Stimulated activated CD8-positive, alpha-beta memory T cell treated with anti-CD3 and anti-CD28 coated beads, Interleukin-12 subunit alpha, Interleukin-12 subunit beta, amount 100 ng/mL, for 24 hours (primary cell): ENCODE data around the gene PPM1K.

Source experiments
- DNase-seq: peaks from one replicate; pipeline ENCODE4 v3.0.0-alpha.2; 2020; ENCODE audit errors: extremely low read depth

The PPM1K gene

DNA sequence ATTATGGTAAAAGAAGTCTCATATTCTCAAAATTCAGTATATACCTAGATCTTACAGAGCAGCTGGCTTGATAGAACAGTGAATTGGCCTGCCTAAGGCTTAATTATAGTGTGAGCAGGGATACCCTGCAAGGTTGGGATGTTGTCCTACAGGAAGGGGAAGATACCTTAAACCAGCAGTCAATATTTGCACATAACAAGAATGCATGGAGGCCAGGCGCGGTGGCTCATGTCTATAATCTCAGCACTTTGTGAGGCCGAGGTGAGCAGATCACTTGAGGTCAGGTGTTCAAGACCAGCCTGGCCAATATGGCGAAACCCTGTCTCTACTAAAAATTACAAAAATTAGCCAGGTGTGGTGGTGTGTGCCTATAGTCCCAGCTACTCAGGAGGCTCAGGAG lies 67.2 kb downstream of the PPM1K start:
- no peak for DNase-seq

DNA sequence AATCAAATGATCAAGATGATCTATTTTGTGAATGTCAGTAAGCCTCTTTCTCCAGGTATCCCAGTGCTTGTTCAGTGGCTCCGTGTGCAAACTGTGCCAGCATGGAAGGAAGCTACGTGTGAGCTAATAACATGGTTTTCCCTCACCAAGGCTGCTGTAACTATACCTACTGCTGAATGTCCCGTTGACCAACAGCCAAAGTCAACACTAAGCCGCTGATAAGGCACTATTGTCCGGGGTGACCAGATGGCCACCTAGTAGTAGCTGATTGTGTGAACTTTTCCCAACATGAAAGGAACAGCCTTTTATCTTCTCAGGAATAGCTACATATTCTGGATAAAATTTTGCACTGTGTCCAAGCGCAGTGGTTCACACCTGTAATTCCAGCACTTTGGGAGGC lies 68.0 kb downstream of the PPM1K start:
- DNase-seq = no peak

DNA sequence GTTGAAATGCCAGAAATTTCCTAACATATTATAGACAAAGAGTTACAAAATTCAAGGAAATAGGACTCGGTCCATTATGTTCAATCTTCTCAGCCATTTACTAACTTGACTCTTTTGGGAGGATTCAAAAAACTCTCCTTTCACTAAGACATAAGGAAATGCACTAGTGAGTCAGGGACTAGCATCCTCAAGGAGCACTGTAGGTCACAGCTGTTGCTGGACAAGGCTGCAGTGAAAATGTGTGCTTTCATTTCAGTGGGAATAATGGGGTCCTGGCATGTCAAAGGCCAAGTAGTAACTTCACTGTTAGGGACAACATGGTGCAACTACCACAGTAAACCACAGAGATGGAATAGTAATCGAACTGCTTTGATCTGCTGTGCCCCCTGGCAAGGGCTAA lies 69.0 kb downstream of the PPM1K start:
- no peak for DNase-seq

DNA sequence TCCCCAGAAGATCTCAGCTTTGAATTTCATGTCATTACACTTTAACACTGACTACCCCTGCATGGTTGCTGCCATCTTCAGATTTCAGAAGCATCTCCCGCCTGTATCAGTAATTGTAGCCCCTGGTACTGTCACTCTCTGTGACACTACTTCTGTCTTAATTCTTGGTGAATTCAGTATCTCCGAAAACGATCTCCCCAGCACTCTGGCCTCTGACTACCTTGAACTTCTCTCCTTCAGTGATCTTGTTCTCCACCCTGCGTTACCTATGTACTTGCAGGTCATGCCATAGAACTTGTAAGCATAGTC lies 72.2 kb downstream of the PPM1K start:
- DNase-seq = no peak

DNA sequence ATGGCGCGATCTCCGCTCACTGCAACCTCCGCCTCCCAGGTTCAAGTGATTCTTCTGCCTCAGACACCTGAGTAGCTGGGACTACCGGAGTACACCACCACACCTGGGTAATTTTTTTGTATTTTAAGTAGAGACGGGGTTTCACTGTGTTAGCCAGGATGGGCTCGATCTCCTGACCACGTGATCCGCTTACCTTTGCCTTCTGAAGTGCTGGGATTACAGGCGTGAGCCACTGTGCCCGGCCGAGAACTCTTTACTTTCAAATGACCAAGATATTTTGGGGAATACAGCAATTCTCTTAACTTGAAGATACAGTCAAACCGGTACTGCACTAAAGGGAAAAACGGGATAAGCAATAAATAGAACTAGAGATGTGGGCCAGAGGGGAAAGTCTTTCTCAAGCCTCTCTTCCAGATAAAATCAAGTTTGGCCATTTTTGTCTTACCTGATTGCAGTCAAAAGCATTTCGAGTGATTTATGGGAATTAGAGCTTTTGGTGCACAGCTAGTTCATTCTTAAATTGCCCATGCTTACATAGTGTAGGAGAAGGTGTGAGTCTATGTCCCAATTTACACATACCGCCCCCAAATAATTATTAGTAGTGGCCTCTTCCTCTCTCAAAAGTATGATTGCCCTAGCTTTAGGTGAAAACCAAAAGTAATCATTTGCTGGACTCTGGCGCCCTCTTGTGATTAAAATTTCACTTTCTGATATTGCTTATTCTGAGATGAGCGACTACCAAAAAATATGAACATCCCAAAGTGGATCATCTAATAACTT lies 72.7 kb downstream of the PPM1K start:
- DNase-seq = no peak

DNA sequence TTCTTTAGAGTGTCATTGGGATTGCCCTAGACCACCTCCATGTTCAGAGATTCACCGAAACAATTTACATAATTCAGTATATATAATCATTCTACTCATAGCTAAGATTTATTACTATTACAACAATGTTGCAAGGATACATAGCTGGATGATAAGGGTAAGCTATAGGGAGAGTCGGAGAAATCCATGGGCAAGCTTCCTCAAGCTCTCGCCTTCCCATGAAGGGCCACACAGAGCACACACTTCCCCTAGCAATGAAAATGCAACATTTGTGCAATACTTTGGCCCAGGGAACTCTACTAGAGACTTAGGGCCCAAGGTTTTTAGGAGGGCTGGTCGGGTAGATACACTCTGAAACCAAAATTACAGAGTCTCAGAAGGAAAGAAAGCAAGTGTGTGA lies 76.2 kb downstream of the PPM1K start:
- DNase-seq = no peak
